Astrocyte (in vitro differentiated cells and primary cell): ENCODE measurements around the gene XBP1.

ENCODE experiments used
- EZH2 ChIP-seq: IDR thresholded peaks from 2 replicates; pipeline ENCODE4 v1.6.1; 2012; ENCODE audit warnings: mild to moderate bottlenecking, low read length, inconsistent platforms; ENCODE audit not compliant: insufficient read depth
- TF ChIP-seq, protein P1 (sequence below): IDR thresholded peaks from 2 replicates; pipeline ENCODE4 v1.5.1; 2011; ENCODE audit warnings: low read depth, mild to moderate bottlenecking, inconsistent platforms, low read length, moderate library complexity; ENCODE audit not compliant: insufficient read depth

DNA sequence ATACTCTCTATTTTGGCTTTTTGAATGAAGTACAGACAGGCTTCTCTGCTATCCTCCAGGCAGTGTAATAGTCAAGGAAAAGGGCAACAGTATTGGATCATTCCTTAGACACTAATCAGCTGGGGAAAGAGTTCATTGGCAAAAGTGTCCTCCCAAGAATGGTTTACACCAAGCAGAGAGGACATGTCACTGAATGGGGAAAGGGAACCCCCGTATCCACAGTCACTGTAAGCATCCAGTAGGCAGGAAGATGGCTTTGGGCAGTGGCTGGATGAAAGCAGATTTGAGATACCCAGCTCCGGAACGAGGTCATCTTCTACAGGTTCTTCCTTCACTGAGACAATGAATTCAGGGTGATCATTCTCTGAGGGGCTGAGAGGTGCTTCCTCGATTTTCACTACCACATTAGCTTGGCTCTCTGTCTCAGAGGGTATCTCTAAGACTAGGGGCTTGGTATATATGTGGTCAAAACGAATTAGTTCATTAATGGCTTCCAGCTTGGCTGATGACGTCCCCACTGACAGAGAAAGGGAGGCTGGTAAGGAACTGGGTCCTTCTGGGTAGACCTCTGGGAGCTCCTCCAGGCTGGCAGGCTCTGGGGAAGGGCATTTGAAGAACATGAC, 5.2 kb downstream of the XBP1 start:
- TF ChIP-seq, protein P1, sequence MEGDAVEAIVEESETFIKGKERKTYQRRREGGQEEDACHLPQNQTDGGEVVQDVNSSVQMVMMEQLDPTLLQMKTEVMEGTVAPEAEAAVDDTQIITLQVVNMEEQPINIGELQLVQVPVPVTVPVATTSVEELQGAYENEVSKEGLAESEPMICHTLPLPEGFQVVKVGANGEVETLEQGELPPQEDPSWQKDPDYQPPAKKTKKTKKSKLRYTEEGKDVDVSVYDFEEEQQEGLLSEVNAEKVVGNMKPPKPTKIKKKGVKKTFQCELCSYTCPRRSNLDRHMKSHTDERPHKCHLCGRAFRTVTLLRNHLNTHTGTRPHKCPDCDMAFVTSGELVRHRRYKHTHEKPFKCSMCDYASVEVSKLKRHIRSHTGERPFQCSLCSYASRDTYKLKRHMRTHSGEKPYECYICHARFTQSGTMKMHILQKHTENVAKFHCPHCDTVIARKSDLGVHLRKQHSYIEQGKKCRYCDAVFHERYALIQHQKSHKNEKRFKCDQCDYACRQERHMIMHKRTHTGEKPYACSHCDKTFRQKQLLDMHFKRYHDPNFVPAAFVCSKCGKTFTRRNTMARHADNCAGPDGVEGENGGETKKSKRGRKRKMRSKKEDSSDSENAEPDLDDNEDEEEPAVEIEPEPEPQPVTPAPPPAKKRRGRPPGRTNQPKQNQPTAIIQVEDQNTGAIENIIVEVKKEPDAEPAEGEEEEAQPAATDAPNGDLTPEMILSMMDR, result no peak
- TF ChIP-seq EZH2, result no peak
